Subcutaneous adipose tissue (tissue), 4 donors: ENCODE measurements around the gene ERC2. TPM values are rescaled to one million over a fixed set of nuclear protein-coding genes. Genes with fewer than 3 reads are reported as not detected.

ENCODE experiments used
- total RNA-seq, 4 donors: library from RNA; depleted of rRNA; stranded (reverse); fragments of >200 nt; gene quantifications; one replicate each; pipeline ENCODE4 v1.1.0, GENCODE V29; 2016
- TF ChIP-seq, protein P1 (sequence below): fragments of 450-650 bp; IDR thresholded peaks from one replicate; pipeline ENCODE4 v1.5.1; 2016; ENCODE audit warnings: low read depth, mild to moderate bottlenecking, control low read depth, antibody characterized with exemption, moderate library complexity

Gene ERC2
- total RNA-seq, 4 donors from 2014 or later, result 1.1 TPM; not detected in 3

DNA sequence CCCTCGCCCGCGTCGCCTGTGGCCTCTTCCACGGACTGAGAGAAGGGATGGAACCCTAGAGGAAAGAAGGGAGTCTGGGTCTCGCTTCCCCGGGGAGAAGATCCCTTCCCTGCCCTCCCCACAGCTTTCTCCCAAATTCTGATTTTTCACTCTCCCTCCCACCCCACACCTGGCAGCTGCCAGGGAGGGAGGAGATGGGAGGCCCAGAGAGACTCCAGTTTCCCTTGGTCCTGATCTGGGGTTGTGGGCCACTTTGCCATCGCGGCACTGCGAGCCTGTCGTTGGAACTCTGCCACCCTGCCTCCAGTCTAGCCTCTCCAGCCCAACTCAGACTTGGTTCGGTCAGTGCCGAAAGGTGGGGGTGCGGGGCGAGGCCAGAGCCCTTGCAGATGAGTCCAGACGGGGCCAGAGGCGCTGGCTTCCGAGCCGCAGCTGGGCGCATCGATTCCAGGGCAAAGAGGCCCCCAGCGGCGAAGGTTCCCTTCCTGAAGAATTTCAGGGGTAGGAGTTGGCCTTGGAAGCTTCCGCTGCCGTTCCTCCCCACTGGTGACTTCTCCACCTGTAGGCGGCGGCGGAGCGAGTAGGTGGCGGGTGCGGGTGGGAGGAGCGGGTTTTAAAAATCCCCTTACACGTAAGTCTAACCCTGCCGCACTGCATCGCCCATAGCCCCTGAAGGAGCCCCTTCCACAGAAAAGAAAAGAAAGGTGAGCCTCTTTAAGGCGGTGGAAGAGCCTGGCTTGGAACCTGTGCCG lies 986.3 kb downstream of the ERC2 start:
- TF ChIP-seq, protein P1, sequence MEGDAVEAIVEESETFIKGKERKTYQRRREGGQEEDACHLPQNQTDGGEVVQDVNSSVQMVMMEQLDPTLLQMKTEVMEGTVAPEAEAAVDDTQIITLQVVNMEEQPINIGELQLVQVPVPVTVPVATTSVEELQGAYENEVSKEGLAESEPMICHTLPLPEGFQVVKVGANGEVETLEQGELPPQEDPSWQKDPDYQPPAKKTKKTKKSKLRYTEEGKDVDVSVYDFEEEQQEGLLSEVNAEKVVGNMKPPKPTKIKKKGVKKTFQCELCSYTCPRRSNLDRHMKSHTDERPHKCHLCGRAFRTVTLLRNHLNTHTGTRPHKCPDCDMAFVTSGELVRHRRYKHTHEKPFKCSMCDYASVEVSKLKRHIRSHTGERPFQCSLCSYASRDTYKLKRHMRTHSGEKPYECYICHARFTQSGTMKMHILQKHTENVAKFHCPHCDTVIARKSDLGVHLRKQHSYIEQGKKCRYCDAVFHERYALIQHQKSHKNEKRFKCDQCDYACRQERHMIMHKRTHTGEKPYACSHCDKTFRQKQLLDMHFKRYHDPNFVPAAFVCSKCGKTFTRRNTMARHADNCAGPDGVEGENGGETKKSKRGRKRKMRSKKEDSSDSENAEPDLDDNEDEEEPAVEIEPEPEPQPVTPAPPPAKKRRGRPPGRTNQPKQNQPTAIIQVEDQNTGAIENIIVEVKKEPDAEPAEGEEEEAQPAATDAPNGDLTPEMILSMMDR, result no peak

DNA sequence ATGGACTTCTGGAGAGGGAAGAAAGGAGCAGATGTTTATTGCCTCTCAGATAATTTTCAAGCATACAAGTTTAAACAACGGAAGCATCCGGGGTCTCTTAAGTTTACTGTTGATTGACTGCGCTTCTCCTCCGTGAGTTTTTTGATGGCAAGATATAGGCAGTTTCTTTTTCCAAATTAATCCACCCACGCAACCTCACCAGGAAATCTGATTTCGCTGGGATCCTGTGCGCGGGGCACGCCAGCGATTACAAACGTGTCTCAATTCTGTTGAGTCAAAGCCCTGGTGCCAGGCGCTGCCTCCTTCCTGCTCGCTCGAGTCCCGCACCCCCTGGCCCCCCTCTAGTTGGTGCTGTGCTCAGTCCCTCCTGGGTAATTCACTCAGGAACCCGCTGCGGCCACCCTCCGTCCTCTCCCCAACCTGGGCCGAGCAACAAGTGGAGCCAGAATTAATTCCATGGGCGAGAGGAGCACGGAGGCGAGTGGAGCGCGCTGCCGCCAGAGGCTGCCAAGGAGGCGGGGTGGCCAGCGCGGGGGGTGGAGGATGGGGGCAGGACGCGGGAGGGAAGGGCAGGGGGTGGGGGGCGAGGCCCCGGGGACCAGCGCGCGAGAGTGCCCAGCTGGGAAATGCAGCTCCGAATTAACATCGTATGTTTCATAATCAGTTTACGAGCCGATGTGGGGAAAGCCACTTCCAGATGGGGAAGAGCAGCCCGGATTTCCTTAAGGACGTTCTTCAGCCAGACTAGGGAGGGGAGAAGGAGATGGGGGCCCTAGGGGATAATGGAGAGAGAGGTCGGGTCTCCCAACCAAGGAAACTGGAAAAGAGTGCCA lies 987.1 kb downstream of the ERC2 start:
- TF ChIP-seq, protein P1, result no peak

DNA sequence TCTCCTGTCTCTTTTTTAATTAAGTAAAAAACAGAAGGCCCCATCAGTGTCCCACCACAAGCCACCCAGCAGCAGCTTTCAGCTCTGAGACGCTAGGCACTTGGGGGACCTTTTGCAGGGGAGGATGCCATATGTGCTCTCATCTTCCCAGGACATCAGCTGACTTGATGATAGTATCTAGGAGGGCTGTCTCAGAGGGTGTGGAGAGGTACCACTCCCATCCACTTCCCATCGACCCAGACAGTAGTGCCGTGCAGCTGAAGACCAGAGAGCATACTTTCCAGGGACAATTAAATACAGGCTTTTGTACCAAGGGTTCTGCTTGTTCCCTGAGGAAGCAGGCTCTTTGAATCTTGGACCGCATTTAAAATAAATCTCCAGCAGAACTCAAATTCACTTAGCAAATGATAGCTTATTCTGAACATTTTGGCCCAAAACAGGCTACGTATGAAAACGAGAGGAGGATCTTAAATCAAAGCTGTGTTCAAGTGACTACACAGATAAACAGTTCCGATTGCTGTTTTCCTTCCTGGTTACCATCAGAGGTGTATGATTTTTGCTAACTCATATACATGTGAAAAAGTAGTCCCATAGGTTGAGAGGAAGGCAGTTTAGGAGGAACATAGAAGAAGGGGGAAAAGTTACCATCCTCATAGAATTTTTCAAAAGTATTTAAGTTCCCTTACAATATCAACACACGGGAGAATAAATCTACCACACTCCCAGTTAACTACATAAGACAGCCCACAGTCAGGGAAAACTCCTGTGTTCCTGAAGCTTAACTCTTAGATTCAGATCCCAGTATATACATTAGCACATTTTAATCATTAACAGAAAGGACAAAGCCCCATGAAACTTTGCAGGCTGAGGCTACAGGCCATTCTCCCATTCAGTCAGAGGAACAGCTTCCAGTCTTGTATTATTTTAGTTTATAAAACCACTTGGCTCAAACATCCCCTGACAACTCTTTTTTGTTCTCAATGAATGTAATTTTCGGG lies 990.7 kb downstream of the ERC2 start:
- TF ChIP-seq, protein P1, result no peak

DNA sequence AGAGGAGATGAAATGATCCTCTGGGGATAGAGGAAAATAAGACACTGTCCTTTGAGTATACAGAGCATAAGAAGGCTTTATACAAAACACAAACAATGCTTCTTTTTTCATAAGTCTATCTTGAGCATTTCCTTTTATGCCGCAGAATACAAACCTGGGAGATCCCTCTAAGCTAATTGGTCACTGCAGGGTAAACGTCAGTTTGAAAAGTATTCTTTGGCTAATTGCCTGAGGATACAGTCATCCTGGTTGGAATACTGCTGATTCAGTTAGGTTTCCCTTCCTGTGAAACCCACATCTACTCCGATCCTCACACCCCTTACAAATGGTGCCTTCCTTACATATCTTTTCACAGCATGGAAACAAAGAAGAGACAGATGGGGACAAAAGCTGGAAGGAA lies 991.8 kb downstream of the ERC2 start:
- TF ChIP-seq, protein P1, result no peak

DNA sequence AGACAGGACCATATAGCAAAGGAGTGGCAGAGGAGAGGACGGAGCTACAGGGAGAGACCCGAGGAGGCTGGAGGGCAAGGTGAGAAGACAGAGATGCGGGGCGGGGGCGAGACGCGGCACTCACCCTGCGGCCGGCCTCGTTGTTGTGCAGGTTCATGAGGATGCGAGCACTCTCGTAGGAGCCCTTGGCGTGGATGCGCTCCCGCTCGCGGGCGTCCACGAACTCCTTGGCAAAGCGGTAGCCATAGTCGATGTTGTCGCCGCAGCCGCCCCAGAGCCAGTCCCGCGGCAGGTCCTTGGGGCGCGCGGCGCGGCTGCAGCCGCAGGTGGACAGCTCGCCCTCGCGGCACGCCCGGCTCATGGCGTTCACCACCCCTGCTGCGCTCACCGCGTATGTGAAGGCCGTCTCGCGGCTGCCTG lies 994.0 kb downstream of the ERC2 start:
- TF ChIP-seq, protein P1, result no peak

DNA sequence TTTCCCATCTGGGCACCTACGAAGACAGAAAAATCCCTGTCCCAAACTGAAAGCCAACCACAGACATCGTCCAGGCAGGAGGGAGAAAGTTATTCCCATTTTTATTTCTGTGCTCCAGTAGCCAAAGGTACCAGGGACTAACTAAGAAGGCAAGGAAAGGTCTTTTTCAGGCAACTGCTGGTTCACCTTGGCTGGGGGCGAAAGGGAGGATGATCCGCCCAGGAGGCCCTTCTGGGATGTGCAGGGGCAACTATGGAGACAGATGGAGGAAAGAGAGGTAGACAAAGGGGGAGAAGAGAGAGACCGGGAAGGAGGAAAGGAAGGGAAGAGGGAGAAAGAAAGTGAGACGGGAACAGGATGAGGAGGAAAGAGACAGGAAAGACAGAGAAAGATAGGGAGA lies 994.5 kb downstream of the ERC2 start:
- TF ChIP-seq, protein P1, result no peak
